ENCODE data around the gene SGCD. TPM values are rescaled to one million over a fixed set of nuclear protein-coding genes. Genes with fewer than 3 reads are reported as not detected.

SGCD gene
- total and polyA plus RNA-seq, 9 of the 15 experiments (the other 6 are each of a cell fraction or from before 2014, with no cell fraction given), result not detected

GRCh38 chr5:156527611-156528010 lies 200.6 kb downstream of the SGCD start (continued):
- TF ChIP-seq ZNF407 (IDR thresholded peaks at IDR 0.05; ENCODE audit: low read depth) (no peak), JUND (IDR thresholded peaks at IDR 0.05; ENCODE audit: borderline replicate concordance, low read depth, low read length) (no peak), JUND (tag; IDR thresholded peaks at IDR 0.05; ENCODE audit: borderline replicate concordance, low read depth, low read length) (no peak), ZFP36 (IDR thresholded peaks at IDR 0.05; ENCODE audit: low read depth, low read length, partially characterized antibody) (no peak), HEY1 (CRISPR knock-in tag; IDR thresholded peaks at IDR 0.05; ENCODE audit: borderline replicate concordance) (no peak), ZFPM2 (CRISPR knock-in tag; IDR thresholded peaks at IDR 0.05) (no peak)
